ENCODE data around the gene MAPKAP1. TPM values are rescaled to one million over a fixed set of nuclear protein-coding genes. Genes with fewer than 3 reads are reported as not detected.

The MAPKAP1 gene
- polyA plus RNA-seq, 1 donor (not counting 4 experiments of a cell fraction or from before 2014, with no cell fraction given): 129 TPM

GRCh38 chr9:125497906-125498305 is 209.1 kb downstream of the MAPKAP1 start:
- Histone ChIP-seq H4K20me1 (ENCODE audit: control insufficient read depth, extremely low read depth, insufficient read depth, low read length) (peaks cover 2% of the 10 kb centered on the region), H3K4me1 (ENCODE audit: control insufficient read depth, extremely low read depth, insufficient read depth, low read length) (peaks cover 21% of the 10 kb centered on the region), H3K4me2 (ENCODE audit: control insufficient read depth, extremely low read depth, insufficient read depth, low read depth, low read length) (no peak overlapping the region), H3K27me3 (ENCODE audit: control insufficient read depth, extremely low read depth, insufficient read depth, low read length) (no peaks in the 10 kb centered on the region), H3K79me2 (ENCODE audit: control insufficient read depth, insufficient read depth, low read length) (no peaks in the 10 kb centered on the region), H3K9ac (ENCODE audit: control insufficient read depth, extremely low read depth, insufficient read depth, low read length) (no peak overlapping the region), H3K4me3 (ENCODE audit: control insufficient read depth in 2 of 3, extremely low read depth in 1 of 3, insufficient read depth in 2 of 3, low read depth in 1 of 3, low read length in 3 of 3) (no peak overlapping the region), H3K27ac (ENCODE audit: control insufficient read depth, insufficient read depth, low read length) (no peak overlapping the region), H3K9me3 (ENCODE audit: control insufficient read depth, low read depth, low read length) (no peaks in the 10 kb centered on the region), H2AFZ (ENCODE audit: control insufficient read depth, low read length) (no peak overlapping the region), H3K9me1 (ENCODE audit: control insufficient read depth, extremely low read depth, insufficient read depth, low read length) (no peaks in the 10 kb centered on the region), H3K36me3 (ENCODE audit: control insufficient read depth in 2 of 2, extremely low read depth in 1 of 2, insufficient read depth in 2 of 2, low read length in 2 of 2) (no peaks in the 10 kb centered on the region)
- TF ChIP-seq EZH2 (IDR thresholded peaks at IDR 0.05; ENCODE audit: low read length) (no peak), CTCF (optimal IDR thresholded peaks at IDR 0.05 in 1 of 3, IDR thresholded peaks at IDR 0.05 in 1 of 3, conservative IDR thresholded peaks at IDR 0.05 in 1 of 3; ENCODE audit: extremely low read depth in 1 of 3, insufficient read depth in 2 of 3, low read length in 3 of 3) (no peak)
- DNase-seq (ENCODE audit: low read depth, low spot score): no peak
- dilution Hi-C loops (cut with MboI; ENCODE audit: extremely low pct_ligation_motif_present, low sequenced_read_pairs): no loop called here
- FAIRE-seq: no peak

- H3K4me1 ChIP-seq (ENCODE audit: control insufficient read depth, extremely low read depth, insufficient read depth, low read length): peaks cover 21% of the 10 kb centered on the region
- no peak overlapping the region for H3K27ac ChIP-seq (ENCODE audit: control insufficient read depth, insufficient read depth, low read length)
- no peak for FAIRE-seq
- H3K4me3 ChIP-seq (ENCODE audit: control insufficient read depth in 2 of 3, extremely low read depth in 1 of 3, insufficient read depth in 2 of 3, low read depth in 1 of 3, low read length in 3 of 3): no peak overlapping the region
- DNase-seq (ENCODE audit: low read depth, low spot score): no peak
- H3K79me2 ChIP-seq (ENCODE audit: control insufficient read depth, insufficient read depth, low read length): no peaks in the 10 kb centered on the region
- H2AFZ ChIP-seq (ENCODE audit: control insufficient read depth, low read length): no peak overlapping the region
- no peaks in the 10 kb centered on the region for H3K9me1 ChIP-seq (ENCODE audit: control insufficient read depth, extremely low read depth, insufficient read depth, low read length)
- TF ChIP-seq EZH2 (IDR thresholded peaks at IDR 0.05; ENCODE audit: low read length) (no peak), CTCF (optimal IDR thresholded peaks at IDR 0.05 in 1 of 3, IDR thresholded peaks at IDR 0.05 in 1 of 3, conservative IDR thresholded peaks at IDR 0.05 in 1 of 3; ENCODE audit: extremely low read depth in 1 of 3, insufficient read depth in 2 of 3, low read length in 3 of 3) (no peak)
- dilution Hi-C loops (cut with MboI; ENCODE audit: extremely low pct_ligation_motif_present, low sequenced_read_pairs): no loop called here
- no peaks in the 10 kb centered on the region for H3K27me3 ChIP-seq (ENCODE audit: control insufficient read depth, extremely low read depth, insufficient read depth, low read length)
- no peaks in the 10 kb centered on the region for H3K9me3 ChIP-seq (ENCODE audit: control insufficient read depth, low read depth, low read length)
- no peaks in the 10 kb centered on the region for H3K36me3 ChIP-seq (ENCODE audit: control insufficient read depth in 2 of 2, extremely low read depth in 1 of 2, insufficient read depth in 2 of 2, low read length in 2 of 2)
- no peak overlapping the region for H3K4me2 ChIP-seq (ENCODE audit: control insufficient read depth, extremely low read depth, insufficient read depth, low read depth, low read length)
- H3K9ac ChIP-seq (ENCODE audit: control insufficient read depth, extremely low read depth, insufficient read depth, low read length): no peak overlapping the region
- H4K20me1 ChIP-seq (ENCODE audit: control insufficient read depth, extremely low read depth, insufficient read depth, low read length): peaks cover 2% of the 10 kb centered on the region
These were observed 209.5 kb downstream of the MAPKAP1 start for GRCh38 chr9:125497478-125497877.

Measured in keratinocyte (primary cell).